IMR-90 (cell line): ENCODE measurements around the gene EPHB1.

Source experiments
- CEBPB ChIP-seq: IDR thresholded peaks from 2 replicates; pipeline ENCODE4 v1.6.1; 2012; ENCODE audit warnings: low read depth, low read length, improper control_type of control experiment
- CHD1 ChIP-seq: IDR thresholded peaks from 2 replicates; pipeline ENCODE4 v1.6.1; 2012; ENCODE audit warnings: low read depth, low read length, improper control_type of control experiment
- CTCF ChIP-seq: conservative IDR thresholded peaks from 2 replicates; pipeline ENCODE4 v1.5.1; 2012; ENCODE audit warnings: mild to moderate bottlenecking, low read depth, low read length, improper control_type of control experiment
- FOS ChIP-seq: fragments of 150-350 bp; IDR thresholded peaks from 2 replicates; pipeline ENCODE4 v1.6.1; 2016; ENCODE audit warnings: low read depth, low read length
- POLR2A ChIP-seq: IDR thresholded peaks from 2 replicates; pipeline ENCODE4 v1.6.1; 2012; ENCODE audit warnings: mild to moderate bottlenecking, low read depth, low read length
- RAD21 ChIP-seq: IDR thresholded peaks from 2 replicates; pipeline ENCODE4 v1.6.1; 2012; ENCODE audit warnings: low read length, improper control_type of control experiment
- RFX5 ChIP-seq: IDR thresholded peaks from 2 replicates; pipeline ENCODE4 v1.8.0; 2012; ENCODE audit warnings: low read depth, mild to moderate bottlenecking, low read length, moderate library complexity
- SMC3 ChIP-seq: fragments of 150-350 bp; IDR thresholded peaks from 2 replicates; pipeline ENCODE4 v1.6.1; 2016; ENCODE audit warnings: low read depth, mild to moderate bottlenecking, antibody characterized with exemption, low read length, moderate library complexity

- TF ChIP-seq SMC3, result no peak
- TF ChIP-seq CTCF, result no peak
- TF ChIP-seq POLR2A, result no peak
- TF ChIP-seq RAD21, result no peak
- TF ChIP-seq FOS, result no peak
- no peak for TF ChIP-seq CEBPB
- no peak for TF ChIP-seq RFX5
- no peak for TF ChIP-seq CHD1
Observed at GRCh38 chr3:135133905-135134683, 339.0 kb downstream of the EPHB1 start.
